ENCODE measurements around the gene MICU2. TPM values are rescaled to one million over a fixed set of nuclear protein-coding genes. Genes with fewer than 3 reads are reported as not detected.

Gene MICU2, protein sequence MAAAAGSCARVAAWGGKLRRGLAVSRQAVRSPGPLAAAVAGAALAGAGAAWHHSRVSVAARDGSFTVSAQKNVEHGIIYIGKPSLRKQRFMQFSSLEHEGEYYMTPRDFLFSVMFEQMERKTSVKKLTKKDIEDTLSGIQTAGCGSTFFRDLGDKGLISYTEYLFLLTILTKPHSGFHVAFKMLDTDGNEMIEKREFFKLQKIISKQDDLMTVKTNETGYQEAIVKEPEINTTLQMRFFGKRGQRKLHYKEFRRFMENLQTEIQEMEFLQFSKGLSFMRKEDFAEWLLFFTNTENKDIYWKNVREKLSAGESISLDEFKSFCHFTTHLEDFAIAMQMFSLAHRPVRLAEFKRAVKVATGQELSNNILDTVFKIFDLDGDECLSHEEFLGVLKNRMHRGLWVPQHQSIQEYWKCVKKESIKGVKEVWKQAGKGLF
- total RNA-seq, result 31.8 TPM

GRCh38 chr13:21603531-21604448 is at the start of gene MICU2:
MICU2 (minus strand) TSS chr13:21604170; CDS start chr13:21604148, 22 bp downstream.
- peak; percentile 95 for DNase-seq (ENCODE audit: low spot score)

DNA sequence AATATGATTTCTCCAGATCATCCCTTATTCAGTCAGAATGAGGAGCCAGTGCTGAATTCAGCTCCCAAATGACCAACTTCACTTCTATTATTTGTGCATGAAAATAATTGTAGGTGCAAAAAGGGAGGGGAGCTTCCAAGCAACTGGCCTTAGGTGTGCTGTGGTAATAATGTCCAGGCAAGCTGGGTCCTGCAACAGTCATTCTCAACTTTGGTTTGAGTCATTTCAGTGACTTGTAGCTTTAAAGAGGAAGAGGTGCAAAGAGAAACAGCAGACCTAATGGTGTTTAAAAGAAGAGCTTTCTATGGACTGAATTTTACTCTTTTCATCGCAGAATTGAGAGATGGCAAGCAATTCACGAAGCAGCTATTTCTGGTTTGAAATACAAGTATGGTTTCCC is 37.7 kb upstream of the MICU2 start:
- DNase-seq (ENCODE audit: low spot score), result no peak

GRCh38 chr13:21639561-21639960 is 35.6 kb upstream of the MICU2 start:
- no peak for DNase-seq (ENCODE audit: low spot score)

- peak; percentile 33 for DNase-seq (ENCODE audit: low spot score)
These were observed 34.6 kb upstream of the MICU2 start for GRCh38 chr13:21638319-21639282.

- peak; percentile 78 for DNase-seq (ENCODE audit: low spot score)
These were observed 33.3 kb upstream of the MICU2 start for GRCh38 chr13:21637296-21637695.

DNA sequence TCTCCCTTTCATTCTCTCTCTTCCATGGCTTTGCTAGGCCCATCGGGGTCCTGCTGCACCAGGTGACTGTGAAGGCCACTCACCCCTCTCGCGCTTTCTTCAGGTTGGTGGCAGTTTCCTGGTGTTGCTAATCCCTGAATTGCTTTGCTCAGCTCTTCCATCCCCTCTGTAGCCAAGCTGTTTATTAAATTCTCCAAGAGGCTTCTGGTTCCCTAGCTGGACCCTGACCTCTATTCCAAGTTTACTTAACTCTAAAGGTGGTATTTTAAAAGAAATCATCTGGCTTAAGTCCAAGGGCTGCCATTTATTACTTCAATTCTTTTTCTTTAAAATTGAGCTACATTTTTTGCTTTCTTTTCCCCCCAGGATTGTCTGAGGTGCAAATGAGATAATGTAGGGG is 32.7 kb upstream of the MICU2 start:
- no peak for DNase-seq (ENCODE audit: low spot score)

DNA sequence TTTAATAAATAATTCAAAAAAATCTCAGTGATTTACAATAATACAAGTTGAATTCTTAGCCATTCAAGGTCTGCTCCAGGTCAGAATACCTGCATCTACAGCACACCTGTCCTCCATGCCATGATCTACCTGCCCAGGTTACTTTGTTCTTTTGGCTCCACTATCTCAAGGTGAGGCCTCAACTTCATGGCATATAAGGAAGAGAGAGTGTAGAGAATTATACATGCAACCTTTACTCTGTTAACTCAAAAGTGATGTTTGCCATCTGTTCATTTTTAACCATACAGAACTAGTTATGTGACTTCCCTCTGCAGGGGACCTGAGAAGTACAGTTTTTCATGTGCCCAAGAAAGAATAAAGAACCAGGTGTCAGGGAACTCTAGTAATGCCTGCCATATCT is 28.2 kb upstream of the MICU2 start:
- no peak for DNase-seq (ENCODE audit: low spot score)

- DNase-seq (ENCODE audit: low spot score), result peak; percentile 31
These were observed 21.4 kb upstream of the MICU2 start for GRCh38 chr13:21625366-21625765.

DNA sequence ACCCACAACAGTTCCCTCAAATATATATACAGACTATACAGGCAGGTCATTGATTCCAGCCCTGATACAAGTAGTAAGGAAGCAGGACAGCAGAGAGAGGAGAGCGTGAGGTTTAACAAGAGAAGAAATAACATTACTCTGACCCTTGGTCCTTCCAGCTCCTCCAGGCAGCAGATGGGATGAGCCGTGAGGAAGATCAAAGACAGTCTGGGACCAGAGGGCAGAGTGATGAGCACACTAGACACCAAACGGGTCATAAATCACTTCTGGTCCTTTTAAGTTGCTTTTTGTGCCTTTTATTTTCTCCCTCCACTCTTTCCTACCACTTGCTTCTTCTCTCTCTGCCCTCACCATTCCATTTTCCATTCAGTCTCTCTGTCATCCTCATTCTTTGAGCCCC is 16.9 kb upstream of the MICU2 start:
- no peak for DNase-seq (ENCODE audit: low spot score)

- no peak for DNase-seq (ENCODE audit: low spot score)
These were observed 15.8 kb upstream of the MICU2 start for GRCh38 chr13:21619633-21620220.

DNA sequence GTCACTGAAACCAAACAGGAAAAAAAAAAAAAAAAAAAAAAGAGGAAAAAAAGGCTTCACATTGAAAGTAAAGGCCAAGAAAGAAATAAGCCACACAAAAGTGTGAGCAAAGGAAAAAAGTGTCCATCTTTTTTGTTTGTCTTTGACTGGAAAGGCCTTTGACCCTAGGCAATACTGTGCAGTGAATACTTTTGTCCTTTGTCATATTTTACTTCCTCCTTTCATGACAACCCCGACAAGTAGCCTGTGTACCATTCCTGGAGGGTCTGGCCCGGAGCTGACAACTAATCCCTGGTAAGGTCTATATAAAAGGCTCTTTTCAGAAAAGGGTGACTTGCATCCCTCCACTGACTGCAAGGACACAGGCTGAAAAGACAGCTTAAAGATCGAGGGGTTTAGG is 12.9 kb upstream of the MICU2 start:
- no peak for DNase-seq (ENCODE audit: low spot score)

GRCh38 chr13:21616205-21616866 is 12.4 kb upstream of the MICU2 start:
- DNase-seq (ENCODE audit: low spot score), result no peak

DNA sequence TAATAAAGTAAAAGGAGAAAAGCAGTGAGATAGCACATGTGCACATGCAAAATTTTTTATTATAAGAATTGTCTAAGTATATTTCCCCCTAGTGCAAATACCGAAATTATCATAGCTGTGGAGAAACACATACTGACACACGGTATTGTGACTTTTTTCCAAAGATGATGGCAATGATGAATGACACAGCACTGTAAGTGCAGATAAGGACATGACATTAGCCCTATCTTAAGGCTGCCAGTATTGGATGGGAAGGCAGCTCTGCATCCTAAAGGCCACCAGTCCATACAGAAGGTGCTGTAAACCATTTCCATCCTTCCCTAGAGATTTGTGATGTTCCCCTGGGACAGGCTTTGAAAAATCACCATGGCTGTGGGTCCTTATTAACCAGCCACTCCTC is 11.5 kb upstream of the MICU2 start:
- no peak for DNase-seq (ENCODE audit: low spot score)

DNA sequence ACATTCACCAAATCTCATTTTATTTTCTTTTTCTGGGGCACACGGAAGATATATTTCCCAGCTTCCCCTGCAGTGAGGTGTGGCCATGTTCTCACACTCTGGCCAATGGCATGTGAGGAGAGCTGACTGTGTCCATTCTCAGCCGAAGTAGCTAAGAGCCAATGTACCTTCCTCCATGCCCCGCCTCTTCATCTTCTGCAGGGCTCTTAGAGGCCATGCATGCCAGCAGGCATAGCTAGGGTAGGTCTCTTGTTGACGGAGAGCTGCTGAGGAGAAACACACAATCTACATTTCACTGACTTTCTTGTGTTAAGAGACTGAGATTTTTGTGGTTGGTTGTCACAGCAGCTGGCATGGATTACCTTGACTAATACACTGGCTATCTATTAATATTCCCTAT is 9.8 kb upstream of the MICU2 start:
- DNase-seq (ENCODE audit: low spot score), result no peak

DNA sequence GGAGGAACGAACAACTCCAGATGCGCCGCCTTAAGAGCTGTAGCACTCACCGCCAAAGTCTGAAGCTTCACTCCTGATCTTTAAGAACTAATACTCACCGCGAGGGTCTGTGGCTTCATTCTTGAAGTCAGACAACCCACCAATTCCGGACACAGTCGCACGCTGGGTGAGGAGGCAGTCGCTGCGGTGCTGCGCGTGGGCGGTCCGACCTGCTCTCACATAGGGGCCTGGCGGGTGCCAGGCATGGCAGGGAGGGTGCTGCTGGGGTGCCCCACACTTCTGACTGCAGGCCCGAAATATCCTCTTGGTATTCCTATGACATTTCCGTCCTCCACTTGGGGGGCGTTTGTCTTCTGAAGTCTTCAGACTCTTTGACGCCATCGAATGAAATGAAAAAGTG is 7.4 kb upstream of the MICU2 start:
- DNase-seq (ENCODE audit: low spot score), result no peak

DNA sequence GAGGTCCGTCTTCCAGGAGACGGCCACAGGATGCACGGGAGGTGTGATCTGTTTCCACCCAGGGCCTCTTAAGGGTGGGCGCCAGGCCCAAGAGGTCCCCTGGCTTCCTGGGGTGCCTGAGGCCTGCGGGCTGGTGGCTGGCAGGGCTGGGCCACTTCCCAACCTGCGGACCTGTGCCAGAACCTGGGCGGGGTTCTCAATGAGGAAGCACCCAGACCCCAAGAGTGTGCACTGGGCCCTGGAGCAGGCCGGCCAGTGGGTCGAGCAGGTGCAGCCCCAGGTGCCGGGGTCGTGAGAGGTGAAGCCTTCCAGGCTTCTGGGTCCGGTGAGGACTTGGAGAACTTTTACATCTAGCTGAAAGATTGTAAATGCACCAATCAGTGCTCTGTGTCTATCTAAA is 6.7 kb upstream of the MICU2 start:
- no peak for DNase-seq (ENCODE audit: low spot score)

GRCh38 chr13:21608961-21609360 is 5.0 kb upstream of the MICU2 start:
- DNase-seq (ENCODE audit: low spot score), result no peak

GRCh38 chr13:21606796-21607195 is 2.8 kb upstream of the MICU2 start:
- DNase-seq (ENCODE audit: low spot score), result no peak

- no peak for DNase-seq (ENCODE audit: low spot score)
These were observed 2.3 kb upstream of the MICU2 start for GRCh38 chr13:21606251-21606650.

- DNase-seq (ENCODE audit: low spot score), result no peak
These were observed 7.2 kb downstream of the MICU2 start for GRCh38 chr13:21596722-21597121.

DNA sequence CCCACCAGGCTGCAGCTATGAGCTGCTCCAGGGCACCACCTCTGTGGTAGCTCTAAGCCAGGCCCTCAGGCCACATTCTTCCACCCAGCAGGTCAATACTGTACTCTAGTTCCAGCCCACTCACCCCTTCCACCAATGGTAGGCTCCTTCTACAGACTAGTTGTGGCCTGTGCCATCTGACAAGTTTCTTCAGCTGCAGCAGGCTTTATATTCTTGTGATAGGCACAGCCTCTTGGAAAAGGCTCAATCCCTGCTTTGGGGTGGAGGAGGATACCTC is 8.5 kb downstream of the MICU2 start:
- DNase-seq (ENCODE audit: low spot score), result no peak
